ENCODE results near the gene TTLL8. TPM values are rescaled to one million over a fixed set of nuclear protein-coding genes. Genes with fewer than 3 reads are reported as not detected.

The TTLL8 gene
- total RNA-seq, 1 experiment from 2014 or later, result not detected

DNA sequence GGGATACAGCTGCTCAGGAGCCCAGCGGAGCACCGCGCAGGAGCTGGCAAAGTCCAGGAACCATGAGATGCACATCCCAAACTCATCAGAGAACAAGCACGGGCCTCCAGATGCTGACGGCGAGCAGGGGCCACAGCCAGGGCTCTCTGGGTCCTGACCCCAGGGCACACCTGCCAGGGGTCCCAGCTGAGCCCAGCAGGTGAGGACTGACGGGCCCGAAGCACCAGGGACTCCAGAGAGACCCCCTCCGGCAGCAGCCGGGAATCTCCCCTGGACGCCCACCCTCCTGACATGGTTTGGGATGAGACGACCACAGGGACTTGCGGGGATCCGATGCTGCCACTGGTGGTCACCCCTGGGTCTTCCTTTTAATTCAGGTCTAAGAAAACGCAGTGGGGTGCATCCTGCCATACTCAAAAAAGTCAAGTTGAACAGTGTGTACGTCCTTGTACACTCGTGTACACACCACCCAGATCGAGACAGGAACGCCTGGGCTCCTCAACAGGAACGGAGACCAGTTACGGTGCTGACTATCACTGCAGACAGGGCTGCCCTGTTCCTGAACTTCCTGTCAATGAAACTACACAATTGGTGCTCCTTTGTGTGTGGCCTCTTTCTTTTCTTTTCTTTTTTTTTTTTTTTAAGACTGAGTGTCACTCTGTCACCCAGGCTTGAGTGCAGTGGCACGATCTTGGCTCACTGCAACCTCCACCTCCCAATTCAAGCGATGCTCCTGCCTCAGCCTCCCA is 21.9 kb downstream of the TTLL8 start (continued):
- TF ChIP-seq, protein P1, sequence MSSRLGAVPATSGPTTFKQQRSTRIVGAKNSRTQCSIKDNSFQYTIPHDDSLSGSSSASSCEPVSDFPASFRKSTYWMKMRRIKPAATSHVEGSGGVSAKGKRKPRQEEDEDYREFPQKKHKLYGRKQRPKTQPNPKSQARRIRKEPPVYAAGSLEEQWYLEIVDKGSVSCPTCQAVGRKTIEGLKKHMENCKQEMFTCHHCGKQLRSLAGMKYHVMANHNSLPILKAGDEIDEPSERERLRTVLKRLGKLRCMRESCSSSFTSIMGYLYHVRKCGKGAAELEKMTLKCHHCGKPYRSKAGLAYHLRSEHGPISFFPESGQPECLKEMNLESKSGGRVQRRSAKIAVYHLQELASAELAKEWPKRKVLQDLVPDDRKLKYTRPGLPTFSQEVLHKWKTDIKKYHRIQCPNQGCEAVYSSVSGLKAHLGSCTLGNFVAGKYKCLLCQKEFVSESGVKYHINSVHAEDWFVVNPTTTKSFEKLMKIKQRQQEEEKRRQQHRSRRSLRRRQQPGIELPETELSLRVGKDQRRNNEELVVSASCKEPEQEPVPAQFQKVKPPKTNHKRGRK (CRISPR knock-in tag; IDR thresholded peaks at IDR 0.05; ENCODE audit: borderline replicate concordance), result no peak
- TF ChIP-seq TP53 (CRISPR knock-in tag; IDR thresholded peaks at IDR 0.05), result no peak
- no peak for TF ChIP-seq NFE2L1 (CRISPR knock-in tag; IDR thresholded peaks at IDR 0.05)
- no peak for TF ChIP-seq ESRRA (CRISPR knock-in tag; IDR thresholded peaks at IDR 0.05; ENCODE audit: borderline replicate concordance)
- TF ChIP-seq, protein P2, sequence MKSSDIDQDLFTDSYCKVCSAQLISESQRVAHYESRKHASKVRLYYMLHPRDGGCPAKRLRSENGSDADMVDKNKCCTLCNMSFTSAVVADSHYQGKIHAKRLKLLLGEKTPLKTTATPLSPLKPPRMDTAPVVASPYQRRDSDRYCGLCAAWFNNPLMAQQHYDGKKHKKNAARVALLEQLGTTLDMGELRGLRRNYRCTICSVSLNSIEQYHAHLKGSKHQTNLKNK (CRISPR knock-in tag; IDR thresholded peaks at IDR 0.05), result no peak
- TF ChIP-seq, protein P3, sequence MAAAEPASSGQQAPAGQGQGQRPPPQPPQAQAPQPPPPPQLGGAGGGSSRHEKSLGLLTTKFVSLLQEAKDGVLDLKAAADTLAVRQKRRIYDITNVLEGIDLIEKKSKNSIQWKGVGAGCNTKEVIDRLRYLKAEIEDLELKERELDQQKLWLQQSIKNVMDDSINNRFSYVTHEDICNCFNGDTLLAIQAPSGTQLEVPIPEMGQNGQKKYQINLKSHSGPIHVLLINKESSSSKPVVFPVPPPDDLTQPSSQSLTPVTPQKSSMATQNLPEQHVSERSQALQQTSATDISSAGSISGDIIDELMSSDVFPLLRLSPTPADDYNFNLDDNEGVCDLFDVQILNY (CRISPR knock-in tag; IDR thresholded peaks at IDR 0.05), result no peak
- no peak for TF ChIP-seq JUN (CRISPR knock-in tag; IDR thresholded peaks at IDR 0.05)
- TF ChIP-seq SP1 (CRISPR knock-in tag; conservative IDR thresholded peaks at IDR 0.05), result no peak
- TF ChIP-seq, protein P4, sequence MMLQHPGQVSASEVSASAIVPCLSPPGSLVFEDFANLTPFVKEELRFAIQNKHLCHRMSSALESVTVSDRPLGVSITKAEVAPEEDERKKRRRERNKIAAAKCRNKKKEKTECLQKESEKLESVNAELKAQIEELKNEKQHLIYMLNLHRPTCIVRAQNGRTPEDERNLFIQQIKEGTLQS (CRISPR knock-in tag; conservative IDR thresholded peaks at IDR 0.05), result no peak
- TF ChIP-seq GRHL2 (CRISPR knock-in tag; IDR thresholded peaks at IDR 0.05; ENCODE audit: insufficient replicate concordance, severe bottlenecking), result no peak
- TF ChIP-seq, protein P5, sequence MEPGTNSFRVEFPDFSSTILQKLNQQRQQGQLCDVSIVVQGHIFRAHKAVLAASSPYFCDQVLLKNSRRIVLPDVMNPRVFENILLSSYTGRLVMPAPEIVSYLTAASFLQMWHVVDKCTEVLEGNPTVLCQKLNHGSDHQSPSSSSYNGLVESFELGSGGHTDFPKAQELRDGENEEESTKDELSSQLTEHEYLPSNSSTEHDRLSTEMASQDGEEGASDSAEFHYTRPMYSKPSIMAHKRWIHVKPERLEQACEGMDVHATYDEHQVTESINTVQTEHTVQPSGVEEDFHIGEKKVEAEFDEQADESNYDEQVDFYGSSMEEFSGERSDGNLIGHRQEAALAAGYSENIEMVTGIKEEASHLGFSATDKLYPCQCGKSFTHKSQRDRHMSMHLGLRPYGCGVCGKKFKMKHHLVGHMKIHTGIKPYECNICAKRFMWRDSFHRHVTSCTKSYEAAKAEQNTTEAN (CRISPR knock-in tag; IDR thresholded peaks at IDR 0.05), result no peak
- TF ChIP-seq ZNF138 (CRISPR knock-in tag; conservative IDR thresholded peaks at IDR 0.05), result no peak
- TF ChIP-seq, protein P6, sequence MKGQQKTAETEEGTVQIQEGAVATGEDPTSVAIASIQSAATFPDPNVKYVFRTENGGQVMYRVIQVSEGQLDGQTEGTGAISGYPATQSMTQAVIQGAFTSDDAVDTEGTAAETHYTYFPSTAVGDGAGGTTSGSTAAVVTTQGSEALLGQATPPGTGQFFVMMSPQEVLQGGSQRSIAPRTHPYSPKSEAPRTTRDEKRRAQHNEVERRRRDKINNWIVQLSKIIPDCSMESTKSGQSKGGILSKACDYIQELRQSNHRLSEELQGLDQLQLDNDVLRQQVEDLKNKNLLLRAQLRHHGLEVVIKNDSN (CRISPR knock-in tag; IDR thresholded peaks at IDR 0.05), result no peak
- no peak for TF ChIP-seq GTF2I (CRISPR knock-in tag; conservative IDR thresholded peaks at IDR 0.05)
- TF ChIP-seq, protein P7, sequence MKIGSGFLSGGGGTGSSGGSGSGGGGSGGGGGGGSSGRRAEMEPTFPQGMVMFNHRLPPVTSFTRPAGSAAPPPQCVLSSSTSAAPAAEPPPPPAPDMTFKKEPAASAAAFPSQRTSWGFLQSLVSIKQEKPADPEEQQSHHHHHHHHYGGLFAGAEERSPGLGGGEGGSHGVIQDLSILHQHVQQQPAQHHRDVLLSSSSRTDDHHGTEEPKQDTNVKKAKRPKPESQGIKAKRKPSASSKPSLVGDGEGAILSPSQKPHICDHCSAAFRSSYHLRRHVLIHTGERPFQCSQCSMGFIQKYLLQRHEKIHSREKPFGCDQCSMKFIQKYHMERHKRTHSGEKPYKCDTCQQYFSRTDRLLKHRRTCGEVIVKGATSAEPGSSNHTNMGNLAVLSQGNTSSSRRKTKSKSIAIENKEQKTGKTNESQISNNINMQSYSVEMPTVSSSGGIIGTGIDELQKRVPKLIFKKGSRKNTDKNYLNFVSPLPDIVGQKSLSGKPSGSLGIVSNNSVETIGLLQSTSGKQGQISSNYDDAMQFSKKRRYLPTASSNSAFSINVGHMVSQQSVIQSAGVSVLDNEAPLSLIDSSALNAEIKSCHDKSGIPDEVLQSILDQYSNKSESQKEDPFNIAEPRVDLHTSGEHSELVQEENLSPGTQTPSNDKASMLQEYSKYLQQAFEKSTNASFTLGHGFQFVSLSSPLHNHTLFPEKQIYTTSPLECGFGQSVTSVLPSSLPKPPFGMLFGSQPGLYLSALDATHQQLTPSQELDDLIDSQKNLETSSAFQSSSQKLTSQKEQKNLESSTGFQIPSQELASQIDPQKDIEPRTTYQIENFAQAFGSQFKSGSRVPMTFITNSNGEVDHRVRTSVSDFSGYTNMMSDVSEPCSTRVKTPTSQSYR (CRISPR knock-in tag; IDR thresholded peaks at IDR 0.05), result no peak
- TF ChIP-seq ZNF263 (CRISPR knock-in tag; IDR thresholded peaks at IDR 0.05; ENCODE audit: low read depth), result no peak
- no peak for TF ChIP-seq ZNF121 (CRISPR knock-in tag; IDR thresholded peaks at IDR 0.05)

Measured in WTC11 (cell line).